Stimulated activated CD8-positive, alpha-beta memory T cell treated with anti-CD3 and anti-CD28 coated beads, Interleukin-2, amount 100 ng/mL, for 48 hours (primary cell): Measurements from ENCODE around the gene FOXD1.

Experiments
- DNase-seq, 2 donors: peaks; one replicate each; pipeline ENCODE4 v3.0.0-alpha.2; 2020; ENCODE audit warnings: low read depth in 2 of 2

The FOXD1 gene

GRCh38 chr5:73441378-73441777 is 7.2 kb downstream of the FOXD1 start:
- no peak for DNase-seq

- DNase-seq, result no peak
Measured at GRCh38 chr5:73440262-73440661, 8.3 kb downstream of the FOXD1 start.

GRCh38 chr5:73438645-73439470 is 9.7 kb downstream of the FOXD1 start:
- no peak for DNase-seq

- DNase-seq, result no peak
Measured at GRCh38 chr5:73437777-73438644, 10.6 kb downstream of the FOXD1 start.

- DNase-seq, result no peak
Measured at GRCh38 chr5:73437101-73437776, 11.3 kb downstream of the FOXD1 start.

GRCh38 chr5:73436535-73437100 is 12.0 kb downstream of the FOXD1 start:
- no peak for DNase-seq

GRCh38 chr5:73435759-73436534 is 12.6 kb downstream of the FOXD1 start:
- DNase-seq, result no peak

GRCh38 chr5:73434907-73435306 is 13.7 kb downstream of the FOXD1 start:
- no peak for DNase-seq

- DNase-seq, result no peak
Measured at GRCh38 chr5:73434461-73434860, 14.1 kb downstream of the FOXD1 start.

- no peak for DNase-seq
Measured at GRCh38 chr5:73433982-73434342, 14.6 kb downstream of the FOXD1 start.

GRCh38 chr5:73433272-73433981 is 15.2 kb downstream of the FOXD1 start:
- DNase-seq, result no peak

GRCh38 chr5:73431204-73431851 is 17.2 kb downstream of the FOXD1 start:
- no peak for DNase-seq

GRCh38 chr5:73426034-73426433 is 22.5 kb downstream of the FOXD1 start:
- no peak for DNase-seq

GRCh38 chr5:73424556-73424977 is 24.0 kb downstream of the FOXD1 start:
- no peak for DNase-seq

- DNase-seq, result no peak
Measured at GRCh38 chr5:73422164-73422563, 26.4 kb downstream of the FOXD1 start.

- no peak for DNase-seq
Measured at GRCh38 chr5:73420666-73421065, 27.9 kb downstream of the FOXD1 start.

- DNase-seq, result no peak
Measured at GRCh38 chr5:73419465-73420390, 28.8 kb downstream of the FOXD1 start.

- no peak for DNase-seq
Measured at GRCh38 chr5:73419117-73419464, 29.5 kb downstream of the FOXD1 start.

- no peak for DNase-seq
Measured at GRCh38 chr5:73418244-73418691, 30.3 kb downstream of the FOXD1 start.
